Transverse colon (tissue), 3 donors: ENCODE measurements around the gene LRRC58.

ENCODE experiments used
- CTCF ChIP-seq, 5 experiments: fragments of 200-600 bp in 3 of 5; fragments of 450-650 bp in 2 of 5; sonication (generic) in 3 of 5; IDR thresholded peaks; 1 replicate in 2 of 5; 2 replicates in 3 of 5; pipeline ENCODE4 v1.5.1; 2016 to 2017; ENCODE audit warnings: antibody characterized with exemption in 5 of 5, inconsistent platforms in 3 of 5, mild to moderate bottlenecking in 2 of 5, moderate library complexity in 1 of 5
- EP300 ChIP-seq: sonication (generic); formaldehyde crosslinking; IDR thresholded peaks from one replicate; pipeline ENCODE4 v1.6.1; 2017; ENCODE audit warnings: antibody characterized with exemption, low read depth
- POLR2A ChIP-seq: fragments of 450-650 bp; IDR thresholded peaks from one replicate; pipeline ENCODE4 v1.6.1; 2016; ENCODE audit warnings: antibody characterized with exemption, mild to moderate bottlenecking, moderate library complexity

GRCh38 chr3:120364821-120365220 is 15.7 kb upstream of the LRRC58 start:
- TF ChIP-seq CTCF (IDR thresholded peaks at IDR 0.05) (no peak), POLR2A (no peak), EP300 (no peak)
